ENCODE data around the gene TBC1D22A. TPM values are rescaled to one million over a fixed set of nuclear protein-coding genes. Genes with fewer than 3 reads are reported as not detected.

TBC1D22A gene
- total RNA-seq, 6 experiments from 2014 or later, result 20.4 to 24.1 (median 22.2) TPM

GRCh38 chr22:47036352-47036751, 273.9 kb downstream of the TBC1D22A start:
- Mint-ChIP-seq H3K4me1 (ENCODE audit: low read depth) (no peaks in the 10 kb centered on the region), H3K4me3 (no peak overlapping the region), H3K9me3 (no peaks in the 10 kb centered on the region), H3K36me3 (ENCODE audit: low read depth) (no peaks in the 10 kb centered on the region), H3K27me3 (ENCODE audit: insufficient read depth) (peaks cover 2% of the 10 kb centered on the region; the same call in 1 of the 2 replicates), H3K27ac (no peak overlapping the region)
- DNase-seq, result no peak
- no peak for TF ChIP-seq CTCF (IDR thresholded peaks at IDR 0.05)

- no peaks in the 10 kb centered on the region for H3K36me3 Mint-ChIP-seq (ENCODE audit: low read depth)
- DNase-seq, result no peak
- no peak overlapping the region for H3K27ac Mint-ChIP-seq
- H3K4me1 Mint-ChIP-seq (ENCODE audit: low read depth), result no peaks in the 10 kb centered on the region
- H3K27me3 Mint-ChIP-seq (ENCODE audit: insufficient read depth), result peaks cover 2% of the 10 kb centered on the region; the same call in 1 of the 2 replicates
- no peaks in the 10 kb centered on the region for H3K9me3 Mint-ChIP-seq
- no peak for TF ChIP-seq CTCF (IDR thresholded peaks at IDR 0.05)
- H3K4me3 Mint-ChIP-seq, result no peak overlapping the region
These were observed 274.6 kb downstream of the TBC1D22A start for GRCh38 chr22:47036936-47037485.

GRCh38 chr22:47038206-47038835, 275.9 kb downstream of the TBC1D22A start:
- Mint-ChIP-seq H3K4me1 (ENCODE audit: low read depth) (no peaks in the 10 kb centered on the region), H3K9me3 (no peaks in the 10 kb centered on the region), H3K36me3 (ENCODE audit: low read depth) (no peaks in the 10 kb centered on the region), H3K27ac (no peak overlapping the region), H3K4me3 (no peak overlapping the region), H3K27me3 (ENCODE audit: insufficient read depth) (peaks cover 2% of the 10 kb centered on the region; the same call in 1 of the 2 replicates)
- no peak for TF ChIP-seq CTCF (IDR thresholded peaks at IDR 0.05)
- DNase-seq, result no peak

GRCh38 chr22:47039356-47039755, 276.9 kb downstream of the TBC1D22A start:
- Mint-ChIP-seq H3K9me3 (no peaks in the 10 kb centered on the region), H3K27ac (no peak overlapping the region), H3K4me3 (no peak overlapping the region), H3K36me3 (ENCODE audit: low read depth) (no peaks in the 10 kb centered on the region), H3K27me3 (ENCODE audit: insufficient read depth) (no peaks in the 10 kb centered on the region; the same call in 1 of the 2 replicates), H3K4me1 (ENCODE audit: low read depth) (no peaks in the 10 kb centered on the region)
- DNase-seq, result no peak
- no peak for TF ChIP-seq CTCF (IDR thresholded peaks at IDR 0.05)

GRCh38 chr22:47040486-47041270, 278.2 kb downstream of the TBC1D22A start:
- no peak for TF ChIP-seq CTCF (IDR thresholded peaks at IDR 0.05)
- no peaks in the 10 kb centered on the region for H3K36me3 Mint-ChIP-seq (ENCODE audit: low read depth)

More at GRCh38 chr22:47040486-47041270, 278.2 kb downstream of the TBC1D22A start:
- H3K27ac Mint-ChIP-seq, result no peak overlapping the region
- no peaks in the 10 kb centered on the region for H3K4me1 Mint-ChIP-seq (ENCODE audit: low read depth)
- H3K9me3 Mint-ChIP-seq, result no peaks in the 10 kb centered on the region
- no peaks in the 10 kb centered on the region; the same call in 1 of the 2 replicates for H3K27me3 Mint-ChIP-seq (ENCODE audit: insufficient read depth)
- DNase-seq, result no peak
- no peak overlapping the region for H3K4me3 Mint-ChIP-seq

Data from HFFc6 (cell line).